Right cardiac atrium (tissue), 5 donors: ENCODE data around the gene CAPZB. TPM values are rescaled to one million over a fixed set of nuclear protein-coding genes. Genes with fewer than 3 reads are reported as not detected.

Experiments used
- ATAC-seq, 2 donors: fragments of 200-7000 bp; cut with Tn5 transposase; one replicate each; pipeline versions ENCODE4 v1.8.0 to v1.9.1; 2020; ENCODE audit warnings: moderate library complexity in 2 of 2, mild to moderate bottlenecking in 1 of 2
- DNase-seq, 3 donors: peaks; one replicate each; pipeline ENCODE4 v3.0.0-alpha.2; 2020
- H3K27ac ChIP-seq: one replicate; pipeline ENCODE4 v1.5.1; 2013; ENCODE audit warnings: mild to moderate bottlenecking, low read length, control low read depth, moderate library complexity
- H3K27me3 ChIP-seq: one replicate; pipeline ENCODE4 v1.6.1; 2013; ENCODE audit not compliant: control insufficient read depth, insufficient read depth
- H3K4me1 ChIP-seq: one replicate; pipeline ENCODE4 v1.6.1; 2013; ENCODE audit warnings: low read length; ENCODE audit not compliant: control insufficient read depth, insufficient read depth
- H3K4me3 ChIP-seq: one replicate; pipeline ENCODE4 v1.5.1; 2013; ENCODE audit warnings: low read length, control low read depth
- H3K9me3 ChIP-seq: one replicate; pipeline ENCODE4 v1.6.1; 2013; ENCODE audit warnings: low read length; ENCODE audit not compliant: control insufficient read depth
- WGBS: extraction: QIAGEN DNeasy Blood & Tissue Kit; methylation state at CpG from one replicate; pipeline ENCODE4 v1.1.7; 2013; 5-methylcytosine and 5-hydroxymethylcytosine counted together
- intact Hi-C, 4 donors: fragments of 100-400 bp; cut with DNase I; formaldehyde crosslinking; loops; one replicate each; pipeline versions ENCODE4 v1.11.0 to v1.14.0; 2022 to 2023
- polyA plus RNA-seq: library from polyadenylated mRNA; stranded (reverse); fragments of 200-250 nt; gene quantifications from one replicate; pipeline ENCODE4 v1.2.3, GENCODE V29; 2013
- total RNA-seq, 4 donors: library from RNA; stranded (reverse); fragmentation: NEBNext Ultra II Directional; extraction: Animal tissue kit (Norgen Biotek cat#: 25700); gene quantifications; one replicate each; pipeline ENCODE4 v1.2.1, GENCODE V29; 2021
- donor health status: healthy with polysubstance abuse.
- donor health status: DM: no; HTN: yes; CAD: no.
- donor health status: DM: no; HTN: no; CAD: no.
- donor health status: DM: no; HTN: yes; CAD: no; lungs with severe emphysema.
- donor health status: DM: yes; HTN: yes; CAD: no.

CAPZB gene
- total and polyA plus RNA-seq, 5 donors, result 226 to 255 (median 228) TPM

GRCh38 chr1:19402031-19402813 is 83.1 kb downstream of the CAPZB start:
- Histone ChIP-seq H3K9me3 (no peaks in the 10 kb centered on the region), H3K27ac (peak overlapping the region; percentile 13), H3K4me3 (no peak overlapping the region), H3K27me3 (no peaks in the 10 kb centered on the region), H3K4me1 (peaks cover 40% of the 10 kb centered on the region)
- intact Hi-C loops, result loop anchor here in 1 of 4 donors (5.0 kb wide), 1 partner anchor 35 kb away; no protein-coding TSS in a partner anchor
- 70% methylated on average over 7 of the region's 7 CpGs for WGBS
- peak in 1 of 2 donors; percentile 43 for ATAC-seq
- no peak for DNase-seq

DNA sequence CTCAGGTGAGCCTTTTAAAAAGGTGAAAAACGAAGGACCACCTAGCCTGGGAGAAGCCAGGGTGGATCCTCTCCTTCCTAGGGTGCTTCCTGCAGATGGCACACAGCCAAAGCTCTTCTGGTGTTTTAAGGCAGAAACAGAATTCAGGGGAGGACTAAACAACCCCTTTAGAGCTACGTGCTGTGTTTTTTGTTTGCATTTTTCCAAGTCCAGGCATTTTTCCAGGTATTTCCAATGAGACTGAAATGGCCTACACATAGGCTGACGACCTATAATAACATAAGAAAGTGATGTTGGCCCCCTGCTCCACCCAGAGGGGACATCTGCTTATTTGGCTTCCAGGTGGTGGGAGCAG is 83.8 kb downstream of the CAPZB start:
- Histone ChIP-seq H3K9me3 (no peaks in the 10 kb centered on the region), H3K4me1 (peaks cover 40% of the 10 kb centered on the region), H3K4me3 (no peak overlapping the region), H3K27ac (no peak overlapping the region), H3K27me3 (no peaks in the 10 kb centered on the region)
- DNase-seq, result no peak
- ATAC-seq, result no peak
- intact Hi-C loops, result loop anchor here in 1 of 4 donors (5.0 kb wide), 1 partner anchor 36 kb away; no protein-coding TSS in a partner anchor
- 64% methylated on average over 3 of the region's 3 CpGs for WGBS

DNA sequence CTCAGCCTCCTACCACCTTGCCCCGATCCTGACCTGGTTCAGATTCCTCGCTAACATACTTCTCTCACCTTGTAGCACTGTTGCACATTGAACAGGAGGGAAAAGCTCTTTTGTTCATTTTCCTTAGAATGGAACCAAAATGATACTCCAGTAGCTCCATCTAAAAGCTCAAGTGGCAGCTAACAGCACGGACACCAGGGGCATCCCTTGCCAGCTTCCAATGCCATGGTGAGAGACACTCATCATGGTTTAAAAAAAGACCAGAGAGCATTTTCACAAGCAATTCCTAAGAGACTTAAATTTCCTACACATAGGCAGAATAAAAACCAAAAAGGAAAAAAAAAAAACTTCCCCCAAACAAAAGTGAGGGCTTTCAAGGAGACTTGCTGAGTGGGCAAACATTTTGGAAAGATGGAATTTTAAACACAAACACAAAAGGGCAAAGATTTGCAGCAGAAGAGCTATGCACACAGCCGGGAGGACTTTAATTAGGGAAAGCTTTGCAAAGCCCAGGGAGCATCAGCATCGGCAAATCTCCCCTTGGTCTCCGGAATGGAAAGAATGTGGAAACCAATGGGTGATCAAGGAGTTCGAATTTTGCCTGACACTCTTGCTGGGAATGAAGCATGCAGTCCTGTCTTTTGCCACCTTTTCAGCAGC is 84.3 kb downstream of the CAPZB start:
- H3K4me3 ChIP-seq, result no peak overlapping the region
- H3K9me3 ChIP-seq, result no peaks in the 10 kb centered on the region
- H3K27me3 ChIP-seq, result no peaks in the 10 kb centered on the region
- intact Hi-C loops, result loop anchor here in 1 of 4 donors (5.0 kb wide), 1 partner anchor 36 kb away; no protein-coding TSS in a partner anchor
- 65% methylated on average over 7 of the region's 7 CpGs for WGBS
- DNase-seq (no peak), ATAC-seq (no peak)
- peaks cover 36% of the 10 kb centered on the region for H3K4me1 ChIP-seq
- H3K27ac ChIP-seq, result peak overlapping the region; percentile 43

DNA sequence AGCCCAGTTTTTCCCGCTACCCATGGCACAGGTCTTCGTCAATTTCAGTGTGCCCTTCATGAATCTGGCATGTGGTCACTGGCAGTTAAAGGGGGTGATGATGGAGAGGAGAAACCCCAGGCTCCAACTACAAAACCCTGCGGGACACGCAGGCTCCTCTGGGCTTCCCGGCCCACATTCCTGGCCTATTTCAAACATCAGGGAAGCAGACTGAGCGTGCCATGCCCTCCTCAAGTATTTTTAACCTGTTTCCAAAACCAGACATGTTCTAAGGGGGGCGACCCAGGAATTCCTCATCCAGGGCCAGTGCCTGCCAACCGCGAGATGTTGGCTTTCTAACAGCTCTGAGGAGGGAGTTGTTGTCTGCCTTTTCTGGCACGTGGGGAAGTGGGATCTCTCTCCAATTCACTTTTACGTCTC is 85.1 kb downstream of the CAPZB start:
- Histone ChIP-seq H3K9me3 (no peaks in the 10 kb centered on the region), H3K4me1 (peaks cover 33% of the 10 kb centered on the region), H3K27ac (peak overlapping the region; percentile 43), H3K27me3 (no peaks in the 10 kb centered on the region), H3K4me3 (no peak overlapping the region)
- ATAC-seq (peak in 1 of 2 donors; percentile 49), DNase-seq (no peak)
- WGBS, result 58% methylated on average over 11 of the region's 11 CpGs
- intact Hi-C loops, result loop anchor here in 1 of 4 donors (5.0 kb wide), 1 partner anchor 37 kb away; no protein-coding TSS in a partner anchor

- WGBS, result 79% methylated on average over 9 of the region's 9 CpGs
- no peaks in the 10 kb centered on the region for H3K27me3 ChIP-seq
- DNase-seq (no peak), ATAC-seq (no peak)
- intact Hi-C loops, result loop anchor here in 3 of 4 donors (10.0 kb wide), 3 partner anchors 76 to 256 kb away; partner anchors contain the start of gene CAPZB (in 2 of the 3)
- H3K27ac ChIP-seq, result no peak overlapping the region
- no peaks in the 10 kb centered on the region for H3K9me3 ChIP-seq
- H3K4me3 ChIP-seq, result no peak overlapping the region
- H3K4me1 ChIP-seq, result peaks cover 22% of the 10 kb centered on the region
These were observed 87.0 kb downstream of the CAPZB start for GRCh38 chr1:19398309-19398760.

- no peak overlapping the region for H3K27ac ChIP-seq
- H3K27me3 ChIP-seq, result no peaks in the 10 kb centered on the region
- intact Hi-C loops, result loop anchor here in 3 of 4 donors (10.0 kb wide), 3 partner anchors 77 to 257 kb away; partner anchors contain the start of gene CAPZB (in 2 of the 3)
- H3K9me3 ChIP-seq, result no peaks in the 10 kb centered on the region
- 91% methylated on average over 13 of the region's 13 CpGs for WGBS
- DNase-seq, result no peak
- no peak overlapping the region for H3K4me3 ChIP-seq
- H3K4me1 ChIP-seq, result peaks cover 17% of the 10 kb centered on the region
- ATAC-seq, result no peak
These were observed 88.0 kb downstream of the CAPZB start for GRCh38 chr1:19397217-19397945.

DNA sequence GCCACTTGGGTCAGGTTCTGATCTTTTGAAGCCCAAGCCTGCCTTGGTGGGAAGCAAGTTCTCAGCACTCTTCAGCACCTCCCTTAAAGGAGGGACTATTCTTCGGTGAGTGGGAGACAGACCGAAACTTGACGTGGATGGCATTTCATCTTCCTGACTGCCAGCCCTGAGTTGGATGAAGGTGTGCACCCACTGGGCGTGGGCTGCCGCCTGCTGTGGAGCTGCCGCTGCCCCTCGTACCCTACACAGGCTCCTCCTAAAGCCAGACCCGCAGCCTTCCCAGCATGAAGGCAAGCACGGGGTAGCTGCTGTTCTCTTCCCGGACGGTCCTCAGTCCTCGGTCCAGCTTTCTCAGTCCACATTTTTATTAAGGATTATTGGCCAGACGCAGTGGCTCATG is 89.1 kb downstream of the CAPZB start:
- Histone ChIP-seq H3K9me3 (no peaks in the 10 kb centered on the region), H3K4me3 (no peak overlapping the region), H3K27ac (no peak overlapping the region), H3K4me1 (peaks cover 8% of the 10 kb centered on the region), H3K27me3 (no peaks in the 10 kb centered on the region)
- intact Hi-C loops, result loop anchor here in 3 of 4 donors (10.0 kb wide), 3 partner anchors 79 to 259 kb away; partner anchors contain the start of gene CAPZB (in 2 of the 3)
- WGBS, result 94% methylated on average over 13 of the region's 13 CpGs
- ATAC-seq (no peak), DNase-seq (peak in 1 of 3 donors; percentile 13)

DNA sequence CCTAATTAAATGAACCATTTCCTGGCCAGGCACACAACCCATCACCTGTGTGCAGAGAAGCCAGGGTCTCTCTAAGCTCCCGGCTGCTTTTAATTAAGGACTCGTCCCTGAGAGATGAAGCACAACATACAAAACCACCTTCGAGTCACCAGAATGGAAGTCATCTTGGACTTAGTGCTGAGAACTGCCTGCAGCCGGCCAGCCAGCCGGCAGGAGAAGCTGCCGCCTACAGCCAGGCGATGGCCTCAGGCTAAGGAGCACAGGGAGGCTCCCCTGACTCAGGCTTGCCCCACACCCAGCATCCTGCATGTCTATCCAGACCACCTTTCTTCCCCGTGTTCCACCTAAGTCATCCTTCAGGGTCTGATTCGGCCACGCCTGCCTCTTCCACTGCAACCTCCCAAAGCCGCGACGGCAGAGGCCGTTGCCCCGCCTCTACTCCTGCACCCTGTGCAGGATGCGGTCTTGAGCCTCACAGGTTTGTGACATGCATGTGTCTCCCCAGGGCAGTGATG is 89.6 kb downstream of the CAPZB start:
- whole genome bisulfite sequencing, result 85% methylated on average over 16 of the region's 16 CpGs
- ATAC-seq, result no peak
- peak in 1 of 3 donors; percentile 26 for DNase-seq
- H3K4me1 ChIP-seq, result peaks cover 9% of the 10 kb centered on the region
- H3K27ac ChIP-seq, result no peak overlapping the region
- H3K27me3 ChIP-seq, result no peaks in the 10 kb centered on the region
- intact Hi-C loops, result loop anchor here in 3 of 4 donors (10.0 kb wide), 3 partner anchors 79 to 259 kb away; partner anchors contain the start of gene CAPZB (in 2 of the 3)
- no peaks in the 10 kb centered on the region for H3K9me3 ChIP-seq
- H3K4me3 ChIP-seq, result no peak overlapping the region

DNA sequence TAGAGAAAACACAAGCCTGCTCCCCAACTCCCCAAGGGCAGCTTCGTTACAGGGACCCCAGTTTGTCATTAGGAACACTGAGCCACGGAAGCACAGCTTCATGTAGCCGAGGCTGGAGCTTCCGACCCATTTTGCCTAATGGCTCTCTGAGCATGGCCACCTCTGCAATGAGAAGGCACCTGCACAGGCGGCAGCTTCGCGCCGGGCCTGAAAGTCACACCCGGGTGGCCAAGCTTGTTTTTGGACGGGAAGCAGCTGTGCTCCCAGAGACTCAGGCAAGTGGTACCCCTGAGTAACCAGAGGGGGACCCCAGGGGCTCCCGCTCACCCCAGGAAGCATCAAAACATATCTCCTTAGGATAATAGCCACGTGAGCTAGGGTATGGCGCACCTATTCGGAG is 92.3 kb downstream of the CAPZB start:
- Histone ChIP-seq H3K4me1 (peaks cover 5% of the 10 kb centered on the region), H3K9me3 (no peaks in the 10 kb centered on the region), H3K27me3 (no peaks in the 10 kb centered on the region), H3K4me3 (no peak overlapping the region), H3K27ac (no peak overlapping the region)
- ATAC-seq (no peak), DNase-seq (no peak)
- 86% methylated on average over 14 of the region's 14 CpGs for WGBS
- intact Hi-C loops, result loop anchor here in 3 of 4 donors (5.0 to 10.0 kb wide), 4 partner anchors 82 to 262 kb away; partner anchors contain the start of gene CAPZB (in 2 of the 3)

DNA sequence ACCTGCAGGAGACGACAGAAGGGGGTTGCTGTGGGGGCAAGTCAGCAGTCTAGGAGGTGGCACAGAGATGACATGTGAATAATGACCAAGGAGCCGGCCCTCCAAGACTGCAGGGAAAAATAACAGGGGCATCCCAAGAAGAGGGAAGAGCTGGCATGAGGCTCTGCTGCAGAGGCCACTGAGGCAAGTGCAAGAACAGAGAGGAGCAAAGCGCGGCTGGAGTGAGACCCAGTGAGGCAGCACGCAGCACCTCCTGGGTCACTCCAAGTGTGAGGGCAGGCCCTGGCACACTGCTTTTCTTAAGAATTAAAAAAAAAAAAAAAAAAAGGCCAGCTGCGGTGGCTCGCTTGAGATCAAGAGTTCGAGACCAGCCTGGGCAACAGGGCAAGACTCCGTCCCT is 93.1 kb downstream of the CAPZB start:
- Histone ChIP-seq H3K27me3 (no peaks in the 10 kb centered on the region), H3K9me3 (no peaks in the 10 kb centered on the region), H3K4me3 (no peak overlapping the region), H3K27ac (no peak overlapping the region), H3K4me1 (peaks cover 6% of the 10 kb centered on the region)
- no peak for DNase-seq
- no peak for ATAC-seq
- 81% methylated on average over 9 of the region's 9 CpGs for WGBS
- intact Hi-C loops, result loop anchor here in 3 of 4 donors (5.0 to 10.0 kb wide), 4 partner anchors 83 to 263 kb away; partner anchors contain the start of gene CAPZB (in 2 of the 3)
